PC-9 (cell line): ENCODE results near the gene GJA10. TPM values are rescaled to one million over a fixed set of nuclear protein-coding genes. Genes with fewer than 3 reads are reported as not detected.

Experiments
- BruUV-seq: library from RNA; stranded (reverse); fragments of 400-500 nt; replicated peaks from 2 replicates; lab custom pipeline; 2021; lab: Mats Ljungman, UMichigan
- CTCF ChIA-PET: fragments of 300-600 bp; sonication (Branson Sonifier 250); formaldehyde crosslinking; loops from one replicate; lab custom pipeline; 2022; ENCODE audit warnings: antibody characterized with exemption; lab: Charles Lee
- POLR2A ChIA-PET: fragments of 300-600 bp; sonication (Branson Sonifier 250); formaldehyde crosslinking; loops from one replicate; lab custom pipeline; 2022; ENCODE audit warnings: antibody characterized with exemption; ENCODE audit not compliant: unreplicated experiment; lab: Charles Lee
- DNase-seq, 2 experiments: peaks; one replicate each; pipeline versions ENCODE4 v3.0.0 to v3.0.0-alpha.2; 2015 to 2022; ENCODE audit warnings: mixed read lengths in 1 of 2
- H2AFZ ChIP-seq: fragments of 200-600 bp; sonication (generic); 2 replicates; pipeline ENCODE4 v1.8.1; 2017; ENCODE audit warnings: antibody characterized with exemption
- H3F3A ChIP-seq: fragments of 200-600 bp; sonication (generic); 2 replicates; pipeline ENCODE4 v1.8.1; 2017; ENCODE audit warnings: antibody characterized with exemption, mild to moderate bottlenecking, low read depth; ENCODE audit not compliant: insufficient read depth
- H3K27ac ChIP-seq: fragments of 200-600 bp; sonication (generic); 2 replicates; pipeline ENCODE4 v1.6.1; 2016; ENCODE audit warnings: mixed run types
- H3K27me3 ChIP-seq: fragments of 200-600 bp; sonication (generic); 2 replicates; pipeline ENCODE4 v1.6.1; 2016; ENCODE audit warnings: low read depth, mixed run types; ENCODE audit not compliant: insufficient read depth
- H3K36me3 ChIP-seq: fragments of 200-600 bp; sonication (generic); 2 replicates; pipeline ENCODE4 v1.6.1; 2016; ENCODE audit warnings: low read depth, mixed run types
- H3K4me1 ChIP-seq: fragments of 200-600 bp; sonication (generic); replicated peaks from 2 replicates; pipeline ENCODE4 v1.6.1; 2016; ENCODE audit warnings: mixed run types; ENCODE audit not compliant: insufficient read depth
- H3K4me2 ChIP-seq: fragments of 200-600 bp; sonication (generic); 2 replicates; pipeline ENCODE4 v1.6.1; 2017; ENCODE audit warnings: mixed run types
- H3K4me3 ChIP-seq: fragments of 200-600 bp; sonication (generic); 2 replicates; pipeline ENCODE4 v1.6.1; 2016; ENCODE audit warnings: mixed run types
- H3K79me2 ChIP-seq: fragments of 200-600 bp; sonication (generic); 2 replicates; pipeline ENCODE4 v1.6.1; 2017; ENCODE audit warnings: low read depth, mixed run types
- H3K9me2 ChIP-seq: fragments of 200-600 bp; sonication (generic); 2 replicates; pipeline ENCODE4 v1.8.1; 2017; ENCODE audit warnings: mild to moderate bottlenecking; ENCODE audit not compliant: insufficient read depth
- H3K9me3 ChIP-seq: fragments of 200-600 bp; sonication (generic); 2 replicates; pipeline ENCODE4 v1.8.1; 2016; ENCODE audit warnings: low read depth; ENCODE audit not compliant: insufficient read depth
- H4K20me1 ChIP-seq: fragments of 200-600 bp; sonication (generic); 2 replicates; pipeline ENCODE4 v1.8.1; 2017; ENCODE audit not compliant: insufficient read depth
- EZH2 ChIP-seq: fragments of 200-600 bp; sonication (generic); IDR thresholded peaks from 2 replicates; pipeline ENCODE4 v1.8.0; 2017; ENCODE audit warnings: antibody characterized with exemption, low read depth
- intact Hi-C: fragments of 100-400 bp; cut with micrococcal nuclease; formaldehyde crosslinking; loops from one replicate; pipeline ENCODE4 v1.10.0; 2022; ENCODE audit not compliant: unreplicated experiment
- total RNA-seq: library from RNA; stranded (reverse); gene quantifications from 2 replicates; pipeline ENCODE4 v1.2.3, GENCODE V29; 2021
- TF ChIP-seq, protein P1 (sequence below): fragments of 200-600 bp; sonication (generic); conservative IDR thresholded peaks from 2 replicates; pipeline ENCODE4 v1.6.1; 2017; ENCODE audit warnings: mixed run types, antibody characterized with exemption, mild to moderate bottlenecking, moderate library complexity

GJA10 gene
- total RNA-seq, 1 experiment from 2014 or later: not detected

DNA sequence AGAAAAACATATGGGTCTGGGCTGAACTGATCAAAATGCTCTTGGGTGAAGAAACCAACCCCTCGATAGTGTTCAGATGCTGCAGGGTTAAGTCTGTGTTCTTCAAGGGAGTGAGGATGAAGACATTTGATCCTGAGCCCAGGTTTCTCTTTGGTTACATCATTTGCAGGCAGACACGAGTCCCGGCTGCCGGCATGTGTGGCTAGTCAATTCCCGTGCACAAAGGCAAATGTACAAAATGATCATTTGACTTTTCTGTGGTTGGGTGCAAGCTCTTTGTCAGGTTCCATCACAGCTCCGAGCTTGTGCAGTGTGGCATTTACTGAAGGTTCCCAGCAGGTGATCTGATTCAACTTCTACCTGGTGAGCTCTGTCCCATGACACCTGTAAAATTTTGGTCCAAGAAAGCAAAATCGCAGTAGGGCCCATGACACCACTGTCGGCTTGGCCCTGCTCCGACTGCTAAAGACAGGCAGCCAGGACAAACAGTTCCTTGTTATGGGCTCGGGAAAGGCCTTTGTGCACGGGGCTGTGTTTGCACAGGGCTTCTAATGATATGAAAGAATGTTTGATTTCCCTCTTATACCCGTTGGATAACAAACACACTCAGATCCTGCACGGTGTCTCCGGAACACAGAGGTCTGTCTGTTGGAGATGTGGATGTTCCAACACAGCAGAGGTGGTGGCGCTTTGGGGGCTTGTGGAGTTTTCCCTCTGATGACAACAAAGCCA lies 46.9 kb downstream of the GJA10 start:
- intact Hi-C loops: loop anchor here (2.0 to 10.0 kb wide), 2 partner anchors 356 to 454 kb away; partner anchors contain the start of gene BACH2
- no peaks in the 10 kb centered on the region for H3K27me3 ChIP-seq
- TF ChIP-seq EZH2: no peak
- TF ChIP-seq, protein P1, sequence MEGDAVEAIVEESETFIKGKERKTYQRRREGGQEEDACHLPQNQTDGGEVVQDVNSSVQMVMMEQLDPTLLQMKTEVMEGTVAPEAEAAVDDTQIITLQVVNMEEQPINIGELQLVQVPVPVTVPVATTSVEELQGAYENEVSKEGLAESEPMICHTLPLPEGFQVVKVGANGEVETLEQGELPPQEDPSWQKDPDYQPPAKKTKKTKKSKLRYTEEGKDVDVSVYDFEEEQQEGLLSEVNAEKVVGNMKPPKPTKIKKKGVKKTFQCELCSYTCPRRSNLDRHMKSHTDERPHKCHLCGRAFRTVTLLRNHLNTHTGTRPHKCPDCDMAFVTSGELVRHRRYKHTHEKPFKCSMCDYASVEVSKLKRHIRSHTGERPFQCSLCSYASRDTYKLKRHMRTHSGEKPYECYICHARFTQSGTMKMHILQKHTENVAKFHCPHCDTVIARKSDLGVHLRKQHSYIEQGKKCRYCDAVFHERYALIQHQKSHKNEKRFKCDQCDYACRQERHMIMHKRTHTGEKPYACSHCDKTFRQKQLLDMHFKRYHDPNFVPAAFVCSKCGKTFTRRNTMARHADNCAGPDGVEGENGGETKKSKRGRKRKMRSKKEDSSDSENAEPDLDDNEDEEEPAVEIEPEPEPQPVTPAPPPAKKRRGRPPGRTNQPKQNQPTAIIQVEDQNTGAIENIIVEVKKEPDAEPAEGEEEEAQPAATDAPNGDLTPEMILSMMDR: no peak
- no peak for DNase-seq
- H3K4me1 ChIP-seq: no peaks in the 10 kb centered on the region
- no peak overlapping the region for H3K4me3 ChIP-seq
- H2AFZ ChIP-seq: no peak overlapping the region
- BruUV-seq: no TSS peak
- CTCF ChIA-PET: interaction anchor here (0.7 to 2.3 kb wide), 6 partner anchors 346 to 539 kb away, joined by 3 to 37 read pairs (median 5); no protein-coding TSS in a partner anchor
- H3F3A ChIP-seq: no peaks in the 10 kb centered on the region
- no peaks in the 10 kb centered on the region for H3K36me3 ChIP-seq
- POLR2A ChIA-PET: no interaction called here
- H3K79me2 ChIP-seq: no peaks in the 10 kb centered on the region
- no peak overlapping the region for H3K27ac ChIP-seq
- no peak overlapping the region for H3K4me2 ChIP-seq
- H3K9me3 ChIP-seq: no peaks in the 10 kb centered on the region
- no peaks in the 10 kb centered on the region for H4K20me1 ChIP-seq
- H3K9me2 ChIP-seq: no peaks in the 10 kb centered on the region

DNA sequence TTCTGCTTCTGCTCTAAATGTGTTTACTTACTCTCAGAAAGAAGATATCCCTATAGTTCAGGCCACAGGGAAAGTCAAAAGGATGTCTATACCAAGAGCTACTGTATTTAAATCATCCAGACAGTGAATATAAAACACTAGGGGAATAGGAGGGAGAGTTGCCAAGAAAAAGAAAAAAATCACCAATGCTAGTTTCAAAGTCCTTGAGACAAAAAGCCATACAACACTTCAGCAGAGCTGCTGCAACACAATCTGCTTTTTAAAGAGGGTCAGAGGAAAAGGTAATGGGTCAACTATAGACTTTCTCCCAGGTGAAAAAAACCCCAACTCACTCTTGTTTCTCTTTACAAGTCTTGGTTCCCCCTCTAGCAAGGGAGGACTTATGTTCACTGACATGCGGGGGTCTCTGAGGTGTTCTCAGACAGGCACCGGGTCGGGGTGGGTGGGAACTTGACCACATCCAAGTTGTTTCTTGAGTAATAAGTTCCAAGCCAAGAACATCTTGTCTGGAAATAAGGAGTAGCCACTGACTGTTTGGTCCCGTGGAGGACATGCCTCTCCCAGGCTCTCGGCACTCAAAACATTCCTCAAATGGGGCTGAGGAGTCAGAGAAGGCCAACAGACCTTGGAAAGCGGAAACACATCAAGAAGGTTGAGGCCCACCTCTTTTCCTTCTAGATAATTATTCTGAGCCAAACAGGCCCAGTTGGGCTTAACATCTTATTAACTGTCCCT lies 47.7 kb downstream of the GJA10 start:
- no peak overlapping the region for H3K4me2 ChIP-seq

DNA sequence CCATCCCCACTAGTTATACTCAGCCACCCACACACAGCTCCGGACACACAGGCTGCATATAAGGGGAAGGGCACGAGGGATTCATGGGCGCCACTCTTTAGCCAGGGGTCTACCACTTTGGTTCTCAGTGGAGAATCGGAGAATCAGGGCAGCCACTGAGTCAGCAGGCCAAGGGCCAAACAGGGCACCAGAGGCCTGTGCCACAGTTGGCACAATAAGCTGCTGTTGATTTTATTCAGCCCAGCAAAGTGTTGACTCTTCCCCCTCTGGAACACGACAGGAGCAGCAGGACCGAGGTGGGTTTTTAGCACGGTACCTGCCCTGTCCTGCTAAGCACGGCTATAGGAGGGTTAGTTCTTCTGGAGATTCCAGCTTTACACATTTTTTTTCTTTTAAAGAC lies 48.3 kb downstream of the GJA10 start:
- intact Hi-C loops: loop anchor here (10.0 kb wide), 1 partner anchor 452 kb away; no protein-coding TSS in a partner anchor
- Histone ChIP-seq H3K9me2 (no peaks in the 10 kb centered on the region), H2AFZ (no peak overlapping the region), H3K79me2 (no peaks in the 10 kb centered on the region), H3F3A (no peaks in the 10 kb centered on the region), H3K4me1 (no peaks in the 10 kb centered on the region), H4K20me1 (no peaks in the 10 kb centered on the region), H3K36me3 (no peaks in the 10 kb centered on the region), H3K4me3 (no peak overlapping the region), H3K27ac (no peak overlapping the region), H3K9me3 (no peaks in the 10 kb centered on the region), H3K4me2 (no peak overlapping the region), H3K27me3 (no peaks in the 10 kb centered on the region)
- TF ChIP-seq, protein P1: no peak
- no peak for TF ChIP-seq EZH2
- BruUV-seq: no TSS peak
- POLR2A ChIA-PET: interaction anchor here (0.6 kb wide), 1 partner anchor 9 kb away, joined by 5 read pairs; no protein-coding TSS in a partner anchor
- no peak for DNase-seq
- CTCF ChIA-PET: interaction anchor here (0.5 to 0.6 kb wide), 2 partner anchors 13 to 468 kb away, joined by 3 to 6 read pairs; no protein-coding TSS in a partner anchor

More for the DNA sequence above, 47.7 kb downstream of the GJA10 start:
- Histone ChIP-seq H3K79me2 (no peaks in the 10 kb centered on the region), H3K4me1 (no peaks in the 10 kb centered on the region), H3K4me3 (no peak overlapping the region), H3F3A (no peaks in the 10 kb centered on the region), H4K20me1 (no peaks in the 10 kb centered on the region), H3K36me3 (no peaks in the 10 kb centered on the region), H3K9me2 (no peaks in the 10 kb centered on the region), H3K9me3 (no peaks in the 10 kb centered on the region), H3K27me3 (no peaks in the 10 kb centered on the region), H3K27ac (no peak overlapping the region), H2AFZ (no peak overlapping the region)
- no peak for TF ChIP-seq EZH2
- TF ChIP-seq, protein P1: no peak
- CTCF ChIA-PET: interaction anchor here (0.5 to 2.3 kb wide), 2 partner anchors 12 to 538 kb away, joined by 3 to 37 read pairs; no protein-coding TSS in a partner anchor
- intact Hi-C loops: loop anchor here (2.0 to 10.0 kb wide), 2 partner anchors 355 to 453 kb away; partner anchors contain the start of gene BACH2
- DNase-seq: no peak
- POLR2A ChIA-PET: interaction anchor here (0.6 kb wide), 1 partner anchor 9 kb away, joined by 5 read pairs; no protein-coding TSS in a partner anchor
- BruUV-seq: no TSS peak
